ENCODE data around the gene TRIM29. TPM values are rescaled to one million over a fixed set of nuclear protein-coding genes. Genes with fewer than 3 reads are reported as not detected.

The TRIM29 gene
- total and polyA plus RNA-seq, 10 of the 15 experiments (the other 5 are each of a cell fraction or from before 2014, with no cell fraction given): 0.08 to 0.67 (median 0.26) TPM; not detected in 5

- Histone ChIP-seq H3K9ac (ENCODE audit: control insufficient read depth, insufficient read depth, low read length) (no peak overlapping the region), H3K36me3 (ENCODE audit: control insufficient read depth in 2 of 2, insufficient read depth in 2 of 2, low read length in 1 of 2) (no peaks in the 10 kb centered on the region), H3K4me3 (no peak overlapping the region), H3K9me3 (replicated peaks; ENCODE audit: control insufficient read depth, insufficient read depth, low read length) (no peaks in the 10 kb centered on the region; the same call in 2 of the 3 replicates), H3K79me2 (ENCODE audit: control insufficient read depth, insufficient read depth, low read length) (no peaks in the 10 kb centered on the region), H3K4me2 (ENCODE audit: control insufficient read depth, insufficient read depth) (no peak overlapping the region), H4K20me1 (ENCODE audit: control insufficient read depth, insufficient read depth) (no peaks in the 10 kb centered on the region), H3K27me3 (replicated peaks in 1 of 2; ENCODE audit: control insufficient read depth in 2 of 2, insufficient read depth in 2 of 2, low read length in 1 of 2) (peaks cover 1 to 4% of the 10 kb centered on the region in 2 experiments; a peak in 3 of 4 replicates), H3K27ac (ENCODE audit: control insufficient read depth, insufficient read depth) (no peak overlapping the region), H3K4me1 (ENCODE audit: control insufficient read depth, insufficient read depth, low read length) (no peaks in the 10 kb centered on the region), H2AFZ (ENCODE audit: control insufficient read depth, low read depth, low read length) (no peak overlapping the region)
- WGBS (ENCODE audit: insufficient coverage, insufficient replicate concordance, low lambda C conversion rate, missing lambda C conversion rate): 51% methylated on average over 14 of the region's 14 CpGs
- ChIA-PET POLR2A (no interaction called here), CTCF (no interaction called here), SMC1A (ENCODE audit: uncharacterized antibody, unreplicated experiment) (no interaction called here), RAD21 (ENCODE audit: unreplicated experiment) (no interaction called here)
- DNase-seq (ENCODE audit: low read depth, low spot score): no peak
- in situ Hi-C loops (cut with MboI): no loop called here
- no peak for ATAC-seq
- BruUV-seq (replicated peaks): no TSS peak
- intact Hi-C loops (cut with micrococcal nuclease; ENCODE audit: unreplicated experiment): no loop called here
- no peak for TF ChIP-seq WRNIP1 (IDR thresholded peaks at IDR 0.05; ENCODE audit: borderline replicate concordance, low read depth, low read length)
- no peak for TF ChIP-seq ZZZ3 (IDR thresholded peaks at IDR 0.05; ENCODE audit: control insufficient read depth, insufficient read length, low read depth)
- no peak for TF ChIP-seq ZNF592 (IDR thresholded peaks at IDR 0.05)
- no peak for TF ChIP-seq ZNF207 (IDR thresholded peaks at IDR 0.05; ENCODE audit: borderline replicate concordance)
- no peak for TF ChIP-seq ZNF274 (IDR thresholded peaks at IDR 0.05; ENCODE audit: insufficient read depth, insufficient read length)
- TF ChIP-seq RCOR1 (conservative IDR thresholded peaks at IDR 0.05; ENCODE audit: low read depth, low read length): no peak
- no peak for TF ChIP-seq KLF5 (IDR thresholded peaks at IDR 0.05; ENCODE audit: partially characterized antibody)
- no peak for TF ChIP-seq IKZF2 (IDR thresholded peaks at IDR 0.05)
- TF ChIP-seq RB1 (IDR thresholded peaks at IDR 0.05; ENCODE audit: borderline replicate concordance): no peak
- TF ChIP-seq NR2C1 (IDR thresholded peaks at IDR 0.05): no peak
- no peak for FAIRE-seq
Observed at GRCh38 chr11:120124355-120124754, 13.6 kb downstream of the TRIM29 start.
